ENCODE results near the gene RADIL.

Gene RADIL

DNA sequence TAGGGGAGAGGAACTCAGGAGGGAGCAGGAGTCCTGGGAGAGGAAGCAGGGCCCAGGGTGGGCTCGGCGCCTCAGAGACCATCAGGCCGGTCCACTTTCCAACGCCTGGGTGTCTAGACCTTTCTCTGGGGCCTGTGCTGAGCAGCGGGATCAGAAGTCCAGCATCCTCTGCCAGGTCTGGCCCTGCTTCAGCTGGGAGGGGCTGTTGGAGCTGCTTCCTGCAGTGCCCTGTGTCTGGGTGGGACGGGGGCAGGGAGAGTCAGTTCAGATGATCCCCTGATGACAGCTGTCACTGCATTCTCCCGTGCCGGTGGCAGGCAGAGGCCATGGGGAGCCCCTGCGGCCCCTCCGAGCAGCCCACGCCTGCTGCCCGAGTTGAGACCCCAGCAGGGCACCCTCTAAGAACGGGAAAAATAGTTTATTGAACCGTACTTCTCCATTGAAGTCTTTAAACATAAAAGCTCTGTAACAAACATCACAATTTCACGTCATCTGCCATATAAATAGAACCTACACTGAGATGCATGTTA lies 84.7 kb downstream of the RADIL start:
- Histone ChIP-seq H3F3A (ENCODE audit: low read depth) (no peaks in the 10 kb centered on the region), H3K4me2 (ENCODE audit: low read depth, low read length, poor library complexity, severe bottlenecking) (no peak overlapping the region), H3K79me2 (ENCODE audit: insufficient read depth, low read length) (no peaks in the 10 kb centered on the region), H3K4me1 (ENCODE audit: insufficient read depth, low read length, poor library complexity, severe bottlenecking) (no peaks in the 10 kb centered on the region), H3K4me3 (ENCODE audit: low read length, poor library complexity, severe bottlenecking) (no peak overlapping the region), H3K36me3 (ENCODE audit: insufficient read depth, low read length) (no peaks in the 10 kb centered on the region), H3K9ac (ENCODE audit: low read depth, low read length, poor library complexity, severe bottlenecking) (no peak overlapping the region), H2AFZ (ENCODE audit: low read length) (no peak overlapping the region), H3K9me3 (ENCODE audit: insufficient read depth, low read depth, low read length) (no peaks in the 10 kb centered on the region), H4K20me1 (ENCODE audit: insufficient read depth, low read length, poor library complexity, severe bottlenecking) (no peaks in the 10 kb centered on the region), H3K9me2 (replicated peaks; ENCODE audit: low read depth, low read length) (no peaks in the 10 kb centered on the region), H3K27me3 (ENCODE audit: insufficient read depth, low read length, poor library complexity, severe bottlenecking) (no peaks in the 10 kb centered on the region)
- TF ChIP-seq EZH2phosphoT487 (IDR thresholded peaks at IDR 0.05; ENCODE audit: borderline replicate concordance) = no peak
- TF ChIP-seq, protein P1, sequence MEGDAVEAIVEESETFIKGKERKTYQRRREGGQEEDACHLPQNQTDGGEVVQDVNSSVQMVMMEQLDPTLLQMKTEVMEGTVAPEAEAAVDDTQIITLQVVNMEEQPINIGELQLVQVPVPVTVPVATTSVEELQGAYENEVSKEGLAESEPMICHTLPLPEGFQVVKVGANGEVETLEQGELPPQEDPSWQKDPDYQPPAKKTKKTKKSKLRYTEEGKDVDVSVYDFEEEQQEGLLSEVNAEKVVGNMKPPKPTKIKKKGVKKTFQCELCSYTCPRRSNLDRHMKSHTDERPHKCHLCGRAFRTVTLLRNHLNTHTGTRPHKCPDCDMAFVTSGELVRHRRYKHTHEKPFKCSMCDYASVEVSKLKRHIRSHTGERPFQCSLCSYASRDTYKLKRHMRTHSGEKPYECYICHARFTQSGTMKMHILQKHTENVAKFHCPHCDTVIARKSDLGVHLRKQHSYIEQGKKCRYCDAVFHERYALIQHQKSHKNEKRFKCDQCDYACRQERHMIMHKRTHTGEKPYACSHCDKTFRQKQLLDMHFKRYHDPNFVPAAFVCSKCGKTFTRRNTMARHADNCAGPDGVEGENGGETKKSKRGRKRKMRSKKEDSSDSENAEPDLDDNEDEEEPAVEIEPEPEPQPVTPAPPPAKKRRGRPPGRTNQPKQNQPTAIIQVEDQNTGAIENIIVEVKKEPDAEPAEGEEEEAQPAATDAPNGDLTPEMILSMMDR (conservative IDR thresholded peaks at IDR 0.05; ENCODE audit: low read length) = no peak

DNA sequence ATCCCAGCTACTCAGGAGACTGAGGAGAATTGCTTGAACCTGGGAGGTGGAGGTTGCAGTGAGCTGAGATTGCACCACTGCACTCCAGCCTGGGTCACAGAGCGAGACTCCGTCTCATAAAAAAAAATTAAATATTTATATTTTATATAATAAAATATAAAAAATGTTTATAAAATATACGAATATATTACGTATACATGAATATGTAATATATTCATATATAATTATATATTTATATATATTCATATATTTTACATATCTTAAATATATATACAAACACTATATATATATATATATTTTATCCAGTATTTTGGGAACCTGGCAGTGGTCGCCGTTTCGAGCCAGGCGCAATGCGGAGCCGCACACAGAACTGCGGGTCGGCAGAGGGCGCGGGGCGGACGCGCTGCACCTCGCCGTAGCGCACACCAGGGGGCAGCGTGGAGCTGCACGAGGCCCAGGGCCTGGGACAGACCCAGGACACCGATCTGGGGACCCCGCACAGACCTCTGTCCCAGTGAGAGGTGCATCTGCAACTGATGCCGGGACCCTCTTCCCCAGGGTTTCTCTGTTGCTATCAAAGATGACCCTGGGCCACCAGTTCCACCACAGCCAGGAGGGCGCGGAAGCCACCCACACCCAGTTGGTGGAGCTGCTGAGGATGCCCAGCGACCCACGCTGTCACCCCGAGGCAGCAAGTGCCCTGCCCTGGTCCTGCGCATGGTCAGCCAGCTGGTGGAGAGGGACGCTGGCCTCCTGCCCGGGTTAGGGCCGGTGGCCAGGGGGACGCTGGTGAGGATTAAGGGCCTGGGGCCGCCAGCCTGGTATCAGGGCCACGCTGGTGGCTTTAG lies 85.4 kb downstream of the RADIL start:
- no peaks in the 10 kb centered on the region for H3K9me3 ChIP-seq (ENCODE audit: insufficient read depth, low read depth, low read length)
- H3K36me3 ChIP-seq (ENCODE audit: insufficient read depth, low read length) = no peaks in the 10 kb centered on the region
- H3K79me2 ChIP-seq (ENCODE audit: insufficient read depth, low read length) = no peaks in the 10 kb centered on the region
- no peaks in the 10 kb centered on the region for H3K4me1 ChIP-seq (ENCODE audit: insufficient read depth, low read length, poor library complexity, severe bottlenecking)
- H3K9me2 ChIP-seq (replicated peaks; ENCODE audit: low read depth, low read length) = no peaks in the 10 kb centered on the region
- H3K27me3 ChIP-seq (ENCODE audit: insufficient read depth, low read length, poor library complexity, severe bottlenecking) = no peaks in the 10 kb centered on the region
- no peak overlapping the region for H3K4me2 ChIP-seq (ENCODE audit: low read depth, low read length, poor library complexity, severe bottlenecking)
- H2AFZ ChIP-seq (ENCODE audit: low read length) = no peak overlapping the region
- H3F3A ChIP-seq (ENCODE audit: low read depth) = no peaks in the 10 kb centered on the region
- H4K20me1 ChIP-seq (ENCODE audit: insufficient read depth, low read length, poor library complexity, severe bottlenecking) = no peaks in the 10 kb centered on the region
- no peak overlapping the region for H3K4me3 ChIP-seq (ENCODE audit: low read length, poor library complexity, severe bottlenecking)
- no peak for TF ChIP-seq EZH2phosphoT487 (IDR thresholded peaks at IDR 0.05; ENCODE audit: borderline replicate concordance)
- TF ChIP-seq, protein P1 (conservative IDR thresholded peaks at IDR 0.05; ENCODE audit: low read length) = peak; percentile 60
- no peak overlapping the region for H3K9ac ChIP-seq (ENCODE audit: low read depth, low read length, poor library complexity, severe bottlenecking)

DNA sequence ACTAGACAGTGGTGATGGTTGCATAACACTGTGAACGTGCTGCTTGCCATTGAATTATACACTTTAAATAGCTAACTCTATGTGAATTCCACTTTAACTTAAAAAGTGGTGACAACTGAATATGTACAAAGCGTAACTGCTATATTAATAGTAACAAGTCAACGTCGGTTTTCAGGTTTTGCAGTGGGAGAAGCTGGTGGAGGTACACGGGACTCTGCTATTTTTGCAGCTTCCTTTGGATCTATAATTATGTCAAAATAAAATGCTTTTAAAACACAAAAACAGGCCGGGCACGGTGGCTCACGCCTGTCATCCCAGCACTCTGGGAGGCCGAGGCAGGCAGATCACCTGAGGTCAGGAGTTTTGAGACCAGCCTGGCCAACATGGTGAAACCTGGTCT lies 87.1 kb downstream of the RADIL start:
- no peaks in the 10 kb centered on the region for H3F3A ChIP-seq (ENCODE audit: low read depth)
- H3K4me1 ChIP-seq (ENCODE audit: insufficient read depth, low read length, poor library complexity, severe bottlenecking) = no peaks in the 10 kb centered on the region
- no peak overlapping the region for H3K4me3 ChIP-seq (ENCODE audit: low read length, poor library complexity, severe bottlenecking)
- H3K9ac ChIP-seq (ENCODE audit: low read depth, low read length, poor library complexity, severe bottlenecking) = no peak overlapping the region
- TF ChIP-seq, protein P1 (conservative IDR thresholded peaks at IDR 0.05; ENCODE audit: low read length) = no peak
- no peak for TF ChIP-seq EZH2phosphoT487 (IDR thresholded peaks at IDR 0.05; ENCODE audit: borderline replicate concordance)
- no peaks in the 10 kb centered on the region for H4K20me1 ChIP-seq (ENCODE audit: insufficient read depth, low read length, poor library complexity, severe bottlenecking)
- no peak overlapping the region for H2AFZ ChIP-seq (ENCODE audit: low read length)
- H3K36me3 ChIP-seq (ENCODE audit: insufficient read depth, low read length) = peaks cover 3% of the 10 kb centered on the region; the same call in 1 of the 2 replicates
- no peaks in the 10 kb centered on the region for H3K79me2 ChIP-seq (ENCODE audit: insufficient read depth, low read length)
- H3K27me3 ChIP-seq (ENCODE audit: insufficient read depth, low read length, poor library complexity, severe bottlenecking) = no peaks in the 10 kb centered on the region
- no peaks in the 10 kb centered on the region for H3K9me3 ChIP-seq (ENCODE audit: insufficient read depth, low read depth, low read length)
- H3K9me2 ChIP-seq (replicated peaks; ENCODE audit: low read depth, low read length) = no peaks in the 10 kb centered on the region
- no peak overlapping the region for H3K4me2 ChIP-seq (ENCODE audit: low read depth, low read length, poor library complexity, severe bottlenecking)
